HPDE6-E6E7 (cell line): ENCODE measurements around the gene RNF123.
A peak's percentile ranks its signal among the peaks of the same experiment; 100 is the strongest.
"Not testable (repeated sequence)": the region's sequence is repeated elsewhere in the genome, so short reads cannot be mapped to it uniquely, and the experiment has no call there.

Source experiments
- DNase-seq: peaks from one replicate; pipeline ENCODE4 v3.0.0; 2011; ENCODE audit warnings: missing footprints; ENCODE audit errors: extremely low spot score

Gene RNF123

DNA sequence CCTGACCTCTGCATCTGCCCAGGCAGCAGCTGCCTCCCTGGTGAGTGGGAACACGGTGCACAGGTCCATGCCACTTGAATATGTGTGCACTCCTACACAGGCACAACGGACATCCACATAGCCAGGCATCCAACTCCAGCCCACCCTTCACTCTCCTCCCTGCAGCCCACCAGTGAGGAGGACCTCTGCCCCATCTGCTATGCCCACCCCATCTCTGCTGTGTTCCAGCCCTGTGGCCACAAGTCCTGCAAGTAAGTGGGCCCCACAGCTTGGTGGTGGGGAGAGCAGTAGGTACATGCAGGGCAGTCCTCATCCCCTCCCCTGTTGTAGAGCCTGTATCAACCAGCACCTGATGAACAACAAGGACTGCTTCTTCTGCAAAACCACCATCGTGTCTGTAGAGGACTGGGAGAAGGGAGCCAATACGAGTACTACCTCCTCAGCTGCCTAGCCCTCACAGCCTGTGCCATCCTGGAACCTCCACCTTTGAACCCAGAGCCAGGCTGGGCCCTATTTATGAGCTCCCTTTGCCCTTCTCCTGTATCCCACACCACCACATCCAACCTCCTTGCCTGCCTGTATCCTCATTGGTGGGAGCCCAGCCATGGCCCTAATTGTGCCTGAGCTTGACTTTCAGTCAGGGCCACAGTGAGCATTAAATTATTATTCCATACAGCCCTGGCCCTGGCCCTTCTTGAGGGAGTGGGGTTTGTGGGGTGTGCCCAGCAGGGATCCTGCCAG, 31.7 kb downstream of the RNF123 start:
- no peak for DNase-seq

DNA sequence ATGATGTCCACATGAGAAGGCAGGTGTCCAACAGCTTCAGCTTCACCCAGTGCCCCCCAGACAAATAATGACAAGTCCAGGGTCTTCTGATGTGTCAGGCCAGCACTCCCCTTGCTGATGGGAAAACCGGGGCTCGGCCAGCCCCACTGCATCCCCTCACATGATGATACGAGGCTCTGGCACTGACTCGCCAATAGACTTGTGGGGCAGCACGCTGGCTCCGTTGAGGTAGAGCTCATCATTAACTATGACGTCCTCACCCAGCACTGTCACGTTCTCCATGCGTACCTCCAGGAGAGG, 32.2 kb downstream of the RNF123 start:
- DNase-seq, result no peak

DNA sequence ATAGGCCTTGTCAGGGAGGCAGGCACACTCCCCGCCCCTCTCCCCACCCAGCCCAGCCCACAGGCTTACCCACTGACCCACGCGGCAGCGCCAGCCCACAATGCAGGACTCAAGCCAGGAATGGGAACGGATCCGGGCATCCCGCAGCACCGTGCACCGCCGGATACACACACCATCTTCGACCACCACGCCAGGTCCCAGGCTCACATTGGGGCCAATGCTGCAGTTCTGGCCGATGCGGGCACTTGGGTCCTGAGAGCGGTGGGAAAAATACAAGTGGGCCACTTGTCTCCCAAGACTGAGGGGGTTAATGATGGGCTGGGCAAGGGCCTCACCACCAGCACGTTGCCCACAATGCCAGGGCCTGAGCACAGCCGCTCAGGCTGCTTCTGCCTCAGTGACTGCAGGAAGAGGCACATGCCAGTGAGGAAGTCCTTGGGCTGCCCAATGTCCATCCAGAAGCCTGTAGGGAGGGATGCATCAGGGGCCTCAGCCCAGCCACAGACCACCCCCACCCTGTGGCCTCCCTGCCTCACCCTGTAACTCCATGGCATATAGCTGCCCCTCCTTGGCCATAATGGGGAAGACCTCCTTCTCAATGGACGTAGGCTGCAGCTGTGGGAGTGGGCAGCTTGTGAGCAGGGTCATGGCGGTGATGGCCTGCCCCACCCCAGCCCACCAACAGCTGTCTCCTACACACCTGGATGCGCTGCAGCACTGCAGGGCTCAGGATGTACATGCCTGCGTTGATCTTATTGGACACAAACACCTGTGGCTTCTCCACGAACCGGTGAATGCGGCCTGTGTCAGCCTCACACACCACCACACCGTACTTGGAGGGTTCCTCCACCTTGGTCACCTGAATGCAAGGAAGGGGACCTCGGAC, 32.8 kb downstream of the RNF123 start:
- no peak for DNase-seq

DNA sequence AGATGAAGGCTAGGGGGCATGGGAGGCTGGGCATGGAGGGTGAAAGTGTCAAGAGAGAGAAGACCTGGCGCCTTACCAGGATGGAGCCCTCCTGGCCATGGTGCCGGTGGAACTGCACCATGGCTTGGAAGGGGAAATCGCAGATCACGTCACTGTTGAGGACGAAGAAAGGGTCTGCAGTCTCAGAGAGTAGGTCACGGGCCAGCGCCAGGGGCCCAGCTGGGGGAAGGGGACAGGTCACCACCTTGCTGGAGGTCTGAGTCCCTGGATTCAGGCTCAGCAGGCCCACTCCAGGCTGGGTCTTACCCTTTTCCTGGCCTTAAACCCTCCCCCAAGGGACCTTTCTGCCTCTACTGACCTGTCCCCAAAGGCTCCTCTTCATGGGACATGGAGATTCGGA, 33.5 kb downstream of the RNF123 start:
- no peak for DNase-seq

DNA sequence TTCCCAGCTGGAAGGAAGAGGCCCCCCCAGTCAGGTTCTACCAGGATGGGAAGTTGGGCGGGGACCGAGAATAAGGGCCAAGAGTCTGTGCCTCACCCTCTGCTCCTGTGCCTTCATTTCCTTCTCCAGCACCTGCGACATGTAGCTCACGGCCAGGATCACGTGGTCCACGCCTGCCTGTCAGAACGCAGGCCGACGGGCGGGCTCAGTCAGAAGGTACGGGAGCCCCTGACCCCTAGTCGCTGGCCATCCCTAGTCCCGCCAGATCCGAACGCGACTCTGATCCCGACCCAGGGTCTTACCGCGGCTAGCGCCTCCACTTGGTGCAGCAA, 33.9 kb downstream of the RNF123 start:
- no peak for DNase-seq

DNA sequence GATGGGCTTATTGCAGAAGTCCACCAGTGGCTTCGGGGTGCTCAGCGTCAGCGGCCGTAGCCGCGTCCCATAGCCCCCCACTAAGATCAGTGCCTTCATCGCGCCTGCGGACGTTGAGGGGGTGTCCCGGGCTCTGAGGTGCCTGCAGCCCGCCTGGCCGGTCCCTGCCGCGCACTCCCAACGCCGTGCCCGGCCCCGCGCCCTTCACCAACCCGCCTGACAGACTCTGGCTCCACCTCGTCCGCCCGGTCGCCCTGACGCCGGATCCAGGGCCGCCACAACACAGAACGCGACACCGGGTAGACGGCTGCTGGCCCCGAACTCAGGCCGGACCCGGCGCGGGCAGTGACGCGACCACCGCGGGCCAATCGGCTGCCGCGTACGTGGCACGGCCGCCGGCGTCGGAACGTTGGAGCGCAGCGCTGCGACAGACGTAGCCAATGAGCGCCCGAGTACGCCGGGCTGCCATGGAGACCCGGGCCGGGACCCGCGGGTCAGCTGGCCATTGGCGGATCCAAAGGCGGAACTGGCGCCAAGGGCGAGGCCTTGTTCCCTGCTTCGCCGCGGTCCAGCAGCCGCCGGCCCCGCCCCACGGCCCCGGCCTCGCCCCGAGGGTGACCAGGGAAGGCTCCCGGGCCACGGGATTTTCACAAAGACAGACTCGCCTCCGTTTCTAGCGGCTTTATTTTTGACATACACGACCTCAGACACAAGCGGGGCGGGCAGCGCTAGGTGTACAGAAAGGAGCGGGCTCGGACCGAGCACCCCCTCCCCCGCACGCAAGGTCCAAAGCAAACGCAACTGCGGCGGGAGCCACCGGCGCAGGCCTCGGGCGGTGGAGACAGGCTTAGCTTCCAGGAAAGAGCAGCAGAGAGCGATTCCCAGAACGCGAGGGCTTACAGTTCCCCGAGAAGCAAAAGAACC, 34.5 kb downstream of the RNF123 start, which contains the start of gene GMPPB:
Gene GMPPB, minus strand, starts transcription at position 324 of the 924 bp plus-strand sequence. Its CDS starts 225 bp downstream, at position 99.
- peak; percentile 67 for DNase-seq

DNA sequence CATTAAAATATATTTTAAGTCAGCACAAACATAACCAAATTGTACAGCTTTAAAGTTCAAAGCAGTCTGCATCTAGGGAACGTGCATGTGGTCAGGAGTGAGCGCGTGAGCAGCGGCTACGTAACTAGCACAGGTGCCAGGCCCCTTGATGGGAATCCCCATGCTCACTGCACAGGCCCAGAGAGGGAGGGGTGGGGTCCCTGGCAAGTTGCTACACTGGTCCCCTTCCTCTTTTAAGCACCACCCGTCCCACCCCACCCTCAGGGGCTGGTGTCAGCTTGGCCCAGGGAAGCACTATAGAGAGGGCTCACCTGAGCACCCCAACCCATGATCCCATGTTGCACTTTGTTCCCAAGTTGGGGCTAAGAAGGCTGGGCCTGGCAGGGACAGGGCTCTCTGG, 35.2 kb downstream of the RNF123 start:
- no peak for DNase-seq

DNA sequence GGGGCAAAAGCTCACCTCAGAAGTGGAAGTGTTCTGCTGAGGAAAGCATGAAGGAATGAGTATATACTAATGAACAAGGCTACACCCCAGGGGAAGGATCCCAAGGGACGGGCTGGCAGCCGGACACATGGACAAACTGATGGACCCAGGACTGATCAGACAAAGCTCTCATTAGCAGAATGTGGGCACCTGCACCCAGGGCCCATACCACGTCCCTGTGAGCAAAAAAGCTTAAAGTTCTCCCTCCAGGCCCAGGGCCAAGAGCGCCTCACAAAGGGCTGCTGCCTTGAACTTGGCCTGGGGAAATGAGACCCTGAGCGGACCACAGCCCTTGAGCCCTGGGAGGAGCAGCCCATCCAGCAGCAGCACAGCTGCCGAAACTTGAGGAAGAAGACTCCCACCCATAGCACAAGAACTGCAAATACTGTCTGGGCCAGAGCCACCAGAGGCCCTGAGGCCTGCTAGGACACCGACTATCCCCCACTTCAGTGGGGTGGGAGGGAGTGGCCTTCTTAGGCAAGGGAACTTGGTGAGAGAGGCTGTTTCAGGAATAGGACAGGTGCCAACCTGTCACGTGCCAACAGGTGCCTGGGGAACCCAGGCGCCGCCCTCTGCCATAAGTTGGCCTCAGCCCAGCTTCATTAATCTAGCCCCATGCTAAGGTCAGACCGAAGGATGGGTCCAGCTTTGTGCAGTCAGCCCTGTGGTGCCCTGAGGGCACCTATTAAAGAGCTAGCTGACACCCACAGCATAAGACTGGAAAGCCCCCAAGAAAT, 36.7 kb downstream of the RNF123 start:
- no peak for DNase-seq

DNA sequence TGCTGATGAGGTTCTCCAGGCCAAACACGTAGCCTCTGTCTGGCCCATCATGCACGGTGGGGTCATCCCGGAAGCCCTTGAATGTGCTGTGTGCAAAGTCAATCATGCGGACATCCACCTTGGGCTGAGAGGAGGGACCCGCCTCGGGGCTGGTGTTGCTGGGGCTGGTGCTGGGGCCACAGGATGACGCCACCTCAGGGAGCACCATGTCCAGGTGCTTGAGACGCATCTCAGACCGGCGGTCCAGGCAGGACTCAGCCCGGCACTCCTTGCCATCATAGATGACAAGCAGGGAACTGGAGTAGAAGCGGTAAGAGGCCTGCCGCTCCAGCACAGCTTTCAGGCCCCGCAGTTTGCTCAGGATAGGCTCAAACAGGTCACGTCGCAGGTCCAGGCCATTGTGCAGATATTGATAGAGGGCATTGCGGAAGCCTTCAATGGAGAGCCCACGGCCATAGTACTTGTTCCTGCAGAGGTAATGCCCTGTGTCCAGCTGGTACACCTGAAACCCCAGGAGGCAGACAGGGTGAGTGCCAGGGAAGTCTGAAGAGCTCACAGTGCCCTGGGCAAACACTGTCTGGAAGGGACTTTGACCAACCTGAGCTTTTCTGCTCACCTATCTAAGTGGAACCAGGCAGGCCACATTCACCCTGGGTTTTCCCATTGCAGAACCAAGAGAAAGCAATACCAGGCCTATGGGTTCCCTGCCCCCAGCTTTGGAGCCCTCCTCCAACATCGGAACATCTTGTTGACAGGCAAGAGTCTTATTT, 38.0 kb downstream of the RNF123 start:
- DNase-seq, result no peak

DNA sequence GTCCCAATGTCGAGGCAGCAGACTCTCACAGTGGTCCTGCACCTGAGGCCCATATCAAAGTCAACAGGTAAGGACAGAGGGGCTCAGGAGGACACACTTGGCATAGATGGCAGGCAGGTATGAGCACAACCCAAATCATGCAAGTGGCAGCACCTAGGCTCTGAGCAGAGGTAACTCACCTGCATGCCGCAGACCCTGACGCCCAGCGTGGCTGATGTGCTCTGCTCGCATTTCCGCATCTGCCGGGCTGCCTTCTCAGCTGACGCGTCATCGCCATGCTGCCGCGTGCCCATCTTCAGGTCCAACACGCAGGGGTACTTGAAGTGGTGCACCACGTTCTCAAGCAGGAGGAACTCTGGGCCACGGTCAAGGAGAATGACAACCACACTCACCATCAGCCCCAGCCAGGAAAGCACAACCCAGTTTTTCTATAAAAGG, 38.6 kb downstream of the RNF123 start:
- no peak for DNase-seq

DNA sequence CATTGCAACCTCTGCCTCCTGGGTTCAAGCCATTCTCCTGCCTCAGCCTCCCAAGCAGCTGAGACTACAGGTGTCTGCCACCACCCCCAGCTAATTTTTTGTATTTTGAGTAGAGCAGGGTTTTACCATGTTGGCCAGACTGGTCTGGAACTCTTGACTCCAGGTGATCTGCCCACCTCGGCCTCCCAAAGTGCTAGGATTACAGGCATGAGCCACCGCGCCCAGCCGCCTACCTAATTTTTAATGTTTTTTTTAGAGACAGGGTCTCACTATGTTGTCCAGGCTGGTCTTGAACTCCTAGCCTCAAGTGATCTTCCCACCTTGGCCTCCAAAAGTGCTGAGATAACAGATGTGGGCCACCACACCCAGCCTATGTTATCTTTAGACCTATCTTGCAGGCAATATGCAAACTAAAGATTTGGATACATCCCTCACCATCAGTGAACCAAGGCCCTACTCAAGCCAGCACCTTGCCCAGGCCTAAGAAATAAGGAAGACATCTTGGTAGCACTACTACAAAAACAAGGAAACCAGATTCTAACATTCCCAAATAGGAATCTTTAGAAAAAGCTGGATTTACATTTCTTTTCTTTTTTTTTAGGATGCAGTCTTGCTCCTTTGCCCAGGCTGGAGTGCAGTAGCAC, 40.7 kb downstream of the RNF123 start:
- DNase-seq, result no peak

DNA sequence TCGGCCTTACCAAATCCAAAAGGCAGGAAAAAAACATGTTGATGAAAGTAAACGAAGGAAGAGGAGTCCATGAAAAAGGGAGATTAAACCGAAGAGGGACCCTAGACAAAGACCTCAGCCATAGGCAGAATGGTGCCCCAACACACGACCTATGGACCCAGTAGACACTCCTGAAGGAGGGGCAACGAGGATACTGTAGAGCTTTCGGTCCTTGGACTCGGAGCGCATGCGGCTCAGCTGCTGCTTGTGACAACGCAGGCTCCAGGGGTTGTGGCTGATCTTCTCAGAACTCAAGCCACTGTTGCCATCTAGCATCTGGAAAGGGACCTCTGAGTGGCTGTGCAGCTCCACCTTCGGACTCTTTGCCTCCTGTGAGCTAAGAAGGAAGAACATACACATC, 43.2 kb downstream of the RNF123 start:
- DNase-seq, result no peak

DNA sequence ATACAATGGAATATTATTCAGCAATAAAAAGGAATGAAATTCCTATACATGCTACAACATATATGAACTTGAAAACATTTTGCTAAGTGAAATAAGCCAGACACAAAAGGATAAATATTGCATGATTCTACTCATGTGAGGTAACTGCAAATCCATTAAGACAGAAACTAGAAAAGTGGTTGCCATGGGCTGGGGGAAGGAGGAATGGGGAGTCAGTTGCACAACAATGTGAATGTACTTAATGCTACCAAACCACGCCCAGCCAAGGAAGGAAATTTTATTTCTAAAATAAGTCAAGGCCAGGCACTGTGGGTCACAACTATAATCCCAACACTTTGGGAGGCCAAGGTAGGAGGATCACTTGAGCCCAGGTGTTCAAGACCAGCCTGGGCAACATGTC, 44.2 kb downstream of the RNF123 start:
- DNase-seq, result no peak

DNA sequence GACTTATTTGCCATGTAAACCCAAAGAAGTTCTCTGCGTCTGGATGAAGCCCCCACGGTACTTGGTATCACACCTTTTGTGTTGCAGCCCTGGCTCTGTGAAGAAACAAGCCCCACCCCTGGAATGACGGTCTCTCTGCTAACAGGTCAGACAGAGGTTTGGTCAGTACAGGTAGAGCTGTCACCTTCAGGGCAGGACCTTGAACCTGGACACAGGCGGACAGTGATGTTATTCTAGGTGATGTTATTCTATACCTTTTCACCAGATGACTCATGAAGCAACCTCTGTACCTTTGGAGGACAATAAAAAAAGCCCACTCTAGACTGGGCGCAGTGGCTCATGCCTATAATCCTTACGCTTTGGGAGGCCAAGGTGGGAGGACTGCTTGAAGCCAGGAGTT, 45.4 kb downstream of the RNF123 start:
- no peak for DNase-seq

DNA sequence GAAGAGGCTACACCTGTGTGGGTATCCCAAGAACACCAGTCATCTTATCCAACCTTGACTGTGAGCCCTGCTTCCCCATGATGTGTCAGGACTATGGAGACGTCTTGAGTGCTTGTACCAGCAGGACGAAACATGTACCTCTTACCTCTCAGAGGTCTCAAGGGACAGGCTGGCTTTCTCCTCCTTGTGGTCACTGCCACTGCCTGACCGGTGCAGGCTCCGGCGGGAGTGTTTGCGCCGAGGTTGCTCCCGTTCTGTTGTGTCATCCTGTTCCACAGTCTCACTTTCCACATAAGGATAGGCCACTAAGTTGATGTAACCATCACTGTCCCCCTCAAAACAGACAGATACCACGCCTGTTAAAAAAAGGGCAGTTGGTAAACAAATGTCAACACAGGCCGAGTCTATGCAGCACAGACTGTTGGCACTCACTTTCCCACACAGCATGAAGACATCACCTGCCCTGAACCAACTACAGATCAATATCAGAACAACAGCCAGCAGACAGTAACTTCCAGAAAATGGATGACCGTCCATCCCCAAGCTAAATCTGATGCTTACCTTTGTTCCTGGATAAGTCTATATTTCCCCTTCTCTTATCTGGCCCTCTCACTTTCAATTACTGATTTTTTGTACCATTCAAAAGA, 48.8 kb downstream of the RNF123 start:
- DNase-seq, result no peak

DNA sequence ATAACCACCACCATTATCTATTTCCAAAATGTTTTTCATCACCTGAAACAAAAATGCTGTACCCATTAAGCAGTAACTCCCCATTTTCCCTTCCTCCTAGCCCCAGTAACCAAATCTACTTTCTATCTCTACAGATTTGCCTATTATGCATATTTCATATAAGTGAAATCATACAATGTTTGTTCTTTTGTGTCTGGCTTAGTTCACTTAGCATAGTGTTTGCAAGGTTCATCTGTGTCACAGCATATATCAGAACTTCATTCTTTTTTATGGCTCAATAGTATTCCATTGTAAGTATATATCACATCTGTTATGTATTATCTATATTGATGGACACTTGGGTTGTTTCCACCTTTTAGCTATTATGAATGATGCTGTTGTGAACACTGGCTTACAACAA, 51.1 kb downstream of the RNF123 start:
- no peak for DNase-seq

DNA sequence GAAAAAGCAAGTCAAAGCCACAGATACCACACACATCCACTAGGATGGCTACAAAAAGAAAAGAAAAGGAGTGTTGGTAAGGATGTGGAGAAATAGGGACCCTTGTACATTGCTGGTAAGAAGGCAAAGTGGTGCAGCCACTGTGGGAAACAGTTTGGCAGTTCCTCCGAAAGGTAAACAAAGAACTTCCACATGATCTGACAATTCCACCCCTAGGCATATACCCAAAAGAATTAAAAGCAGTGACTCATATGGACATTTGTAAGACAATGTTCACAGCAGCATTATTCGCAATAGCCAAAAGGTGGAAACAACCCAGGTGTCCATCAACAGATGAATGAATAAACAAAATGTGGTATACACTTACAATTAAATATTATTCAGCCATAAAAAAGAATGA, 56.6 kb downstream of the RNF123 start:
- no peak for DNase-seq

DNA sequence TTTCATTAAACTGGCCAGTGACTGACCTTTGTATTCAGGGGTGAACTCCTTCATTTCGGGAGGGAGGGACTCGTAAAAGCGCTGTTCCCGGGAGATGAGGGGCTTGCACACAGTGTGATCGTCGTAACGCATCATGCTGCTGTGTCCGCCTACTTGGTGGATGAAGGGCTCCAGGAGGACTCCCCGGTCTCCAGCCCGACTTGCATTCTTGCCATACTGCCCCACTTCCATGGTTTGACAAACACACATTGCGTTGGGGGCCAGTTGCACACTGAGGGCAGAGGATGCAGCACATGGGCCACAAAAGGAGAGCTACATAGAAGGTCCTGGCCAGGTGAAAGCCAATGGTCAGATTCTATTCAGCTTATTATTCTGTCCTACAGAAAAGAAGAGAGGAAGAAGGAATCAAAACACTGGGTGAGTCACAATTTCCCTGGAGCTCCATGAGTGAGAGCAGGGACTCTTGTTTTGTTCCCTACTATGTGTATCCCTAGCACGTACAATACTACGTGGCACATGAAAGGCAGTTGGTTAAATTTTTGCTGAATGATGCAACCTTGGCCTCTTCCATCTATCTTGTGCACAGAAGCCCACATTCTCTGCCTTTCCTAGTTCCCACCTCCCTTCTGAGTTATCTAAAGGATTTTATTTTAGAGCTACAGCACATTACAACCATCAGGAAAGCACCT, 58.6 kb downstream of the RNF123 start:
- DNase-seq, result no peak

DNA sequence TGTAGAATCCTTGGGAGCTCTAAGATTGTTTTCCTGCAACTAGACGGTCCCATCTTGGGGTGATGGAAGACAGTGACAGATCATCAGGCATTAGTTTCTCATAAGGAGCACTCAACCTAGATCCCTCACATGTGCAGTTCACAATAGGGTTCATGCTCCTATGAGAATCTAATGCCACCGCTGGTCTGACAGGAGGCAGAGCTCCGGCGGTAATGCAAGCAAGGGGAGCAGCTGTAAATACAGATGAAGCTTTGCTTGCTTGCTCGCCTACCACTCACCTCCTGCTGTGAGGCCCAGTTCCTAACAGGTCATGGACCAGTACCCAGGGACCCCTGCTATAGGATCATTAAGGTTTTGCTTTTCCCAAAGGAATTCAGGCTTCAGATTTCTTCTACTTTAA, 59.5 kb downstream of the RNF123 start:
- DNase-seq, result not testable (repeated sequence)
